Duodenal mucosa (tissue), 2 donors: ENCODE results near the gene GAGE12F.
"Not testable (repeated sequence)": the region's sequence is repeated elsewhere in the genome, so short reads cannot be mapped to it uniquely, and the experiment has no call there.

Source experiments
- H3K27ac ChIP-seq: one replicate; pipeline ENCODE4 v1.7.0; 2013; ENCODE audit warnings: low read depth, low read length
- H3K27me3 ChIP-seq, 2 donors: one replicate each; pipeline ENCODE4 v1.7.0; 2013; ENCODE audit warnings: low read length in 2 of 2, control low read depth in 1 of 2; ENCODE audit not compliant: insufficient read depth in 2 of 2, control insufficient read depth in 1 of 2
- H3K36me3 ChIP-seq, 2 donors: one replicate each; pipeline ENCODE4 v1.7.0; 2013; ENCODE audit warnings: low read length in 2 of 2, control low read depth in 1 of 2; ENCODE audit not compliant: insufficient read depth in 2 of 2, control insufficient read depth in 1 of 2
- H3K4me1 ChIP-seq, 2 donors: one replicate each; pipeline ENCODE4 v1.7.0; 2013; ENCODE audit warnings: low read length in 2 of 2, control low read depth in 1 of 2; ENCODE audit not compliant: insufficient read depth in 2 of 2, control insufficient read depth in 1 of 2
- H3K4me3 ChIP-seq, 2 donors: one replicate each; pipeline ENCODE4 v1.7.0; 2013; ENCODE audit warnings: low read length in 2 of 2, low read depth in 1 of 2
- H3K9ac ChIP-seq, 2 donors: one replicate each; pipeline ENCODE4 v1.7.0; 2013; ENCODE audit warnings: low read length in 2 of 2, low read depth in 1 of 2
- H3K9me3 ChIP-seq, 2 donors: one replicate each; pipeline ENCODE4 v1.7.0; 2013; ENCODE audit warnings: low read length in 2 of 2, control low read depth in 1 of 2; ENCODE audit not compliant: control insufficient read depth in 1 of 2

GAGE12F gene

DNA sequence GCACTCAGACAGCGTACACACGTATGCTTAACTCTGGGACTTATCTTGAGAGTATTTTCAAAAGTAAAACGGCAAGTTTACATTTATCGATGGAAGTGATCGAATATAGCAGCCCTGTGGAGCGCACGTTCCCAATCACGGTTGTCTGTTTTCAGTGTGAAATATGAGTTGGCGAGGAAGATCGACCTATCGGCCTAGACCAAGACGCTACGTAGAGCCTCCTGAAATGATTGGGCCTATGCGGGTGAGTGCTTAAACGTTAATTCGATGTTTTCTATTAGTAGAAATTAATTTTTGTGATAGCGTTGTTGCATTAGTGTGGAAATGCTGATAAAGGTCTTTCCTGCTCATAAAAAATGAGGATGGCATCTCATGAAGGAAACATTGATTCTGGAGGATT, 29.8 kb downstream of the GAGE12F start:
- H3K9ac ChIP-seq, H3K9me3 ChIP-seq, H3K4me3 ChIP-seq, H3K27me3 ChIP-seq, H3K4me1 ChIP-seq, H3K27ac ChIP-seq, H3K36me3 ChIP-seq: not testable (repeated sequence)

DNA sequence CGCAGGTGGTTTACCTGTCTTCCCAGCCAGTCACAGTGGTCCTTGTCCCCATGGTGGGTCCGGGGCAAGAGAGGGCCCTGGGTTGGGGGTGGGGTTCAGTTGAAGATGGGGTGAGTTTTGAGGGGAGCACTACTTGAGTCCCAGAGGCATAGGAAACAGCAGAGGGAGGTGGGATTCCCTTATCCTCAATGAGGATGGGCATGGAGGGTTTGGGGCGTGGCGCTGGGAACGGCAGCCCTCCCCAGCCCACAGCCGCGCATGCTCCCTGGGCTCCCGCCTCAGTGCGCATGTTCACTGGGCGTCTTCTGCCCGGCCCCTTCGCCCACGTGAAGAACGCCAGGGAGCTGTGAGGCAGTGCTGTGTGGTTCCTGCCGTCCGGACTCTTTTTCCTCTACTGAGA, 38.1 kb downstream of the GAGE12F start, which contains the start of gene GAGE1:
TSS of gene GAGE1 (plus strand) at position 301 of the 400 bp plus-strand sequence. CDS start 1,155 bp downstream, outside the sequence.
- not testable (repeated sequence) for H3K4me1 ChIP-seq, H3K27me3 ChIP-seq, H3K4me3 ChIP-seq, H3K9me3 ChIP-seq, H3K9ac ChIP-seq, H3K27ac ChIP-seq, H3K36me3 ChIP-seq

DNA sequence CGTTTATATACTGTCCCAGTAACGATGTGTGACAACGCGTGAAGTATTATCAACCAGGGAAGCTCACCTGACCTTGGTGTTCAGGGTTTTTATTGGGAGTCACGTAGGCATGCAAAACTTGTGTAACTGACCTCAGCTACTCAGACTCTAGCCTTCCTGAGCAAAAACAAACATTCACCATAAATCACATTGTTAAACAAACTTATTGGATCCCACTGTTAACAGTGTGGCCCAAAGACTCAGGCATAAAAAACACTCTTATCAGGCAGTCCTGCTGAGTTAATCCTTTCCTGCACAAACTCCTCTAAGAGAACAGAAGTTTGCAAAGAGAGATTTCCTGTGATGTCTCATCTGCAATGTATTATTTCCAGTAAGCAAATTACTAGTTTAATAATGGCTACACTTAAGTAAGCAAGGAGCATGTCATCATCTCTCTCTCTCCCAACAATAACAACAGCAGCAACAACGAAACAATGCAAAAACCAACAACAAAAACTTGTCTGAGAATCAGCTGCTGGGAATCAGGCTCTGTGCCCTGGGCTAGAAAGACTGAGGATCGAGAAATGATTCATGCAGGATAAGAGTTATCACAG, 50.2 kb downstream of the GAGE12F start:
- Histone ChIP-seq H3K27ac (no peak overlapping the region), H3K9ac (no peak overlapping the region), H3K27me3 (no peaks in the 10 kb centered on the region), H3K4me3 (no peak overlapping the region), H3K4me1 (no peaks in the 10 kb centered on the region), H3K36me3 (no peaks in the 10 kb centered on the region), H3K9me3 (no peaks in the 10 kb centered on the region)
